NOMO-1 (cell line): ENCODE measurements around the gene FAM209B.
"Not testable (repeated sequence)": the region's sequence is repeated elsewhere in the genome, so short reads cannot be mapped to it uniquely, and the experiment has no call there.

Experiments used
- DNase-seq, 2 experiments: peaks; one replicate each; lab custom pipeline; 2025; ENCODE audit not compliant: unreplicated experiment in 2 of 2; lab: John Stamatoyannopoulos, UW

The FAM209B gene, protein sequence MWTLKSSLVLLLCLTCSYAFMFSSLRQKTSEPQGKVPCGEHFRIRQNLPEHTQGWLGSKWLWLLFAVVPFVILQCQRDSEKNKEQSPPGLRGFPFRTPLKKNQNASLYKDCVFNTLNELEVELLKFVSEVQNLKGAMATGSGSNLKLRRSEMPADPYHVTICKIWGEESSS

DNA sequence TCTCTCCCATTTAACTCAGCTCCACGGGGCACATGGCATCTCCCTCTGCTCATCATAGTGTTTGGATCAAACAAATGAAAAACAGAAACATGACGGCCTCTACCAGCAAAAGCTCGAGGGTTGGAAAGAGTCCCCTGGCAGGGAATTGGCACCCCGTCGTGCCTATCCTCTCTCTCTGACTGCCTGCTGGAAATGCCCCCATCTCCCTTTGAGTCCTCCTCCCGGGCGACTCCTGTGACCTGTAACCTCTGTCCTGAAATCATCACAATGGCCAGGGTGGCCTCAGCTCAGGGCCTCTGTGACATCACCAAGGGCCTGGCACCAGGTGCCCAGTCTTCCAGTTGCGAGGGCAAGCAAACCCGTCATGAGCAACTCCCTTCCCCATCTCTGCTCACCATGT lies at the start of gene FAM209B:
FAM209B (plus strand) TSS at position 301 of the 400 bp plus-strand sequence; CDS start at position 397, 96 bp downstream.
- not testable (repeated sequence) for DNase-seq

DNA sequence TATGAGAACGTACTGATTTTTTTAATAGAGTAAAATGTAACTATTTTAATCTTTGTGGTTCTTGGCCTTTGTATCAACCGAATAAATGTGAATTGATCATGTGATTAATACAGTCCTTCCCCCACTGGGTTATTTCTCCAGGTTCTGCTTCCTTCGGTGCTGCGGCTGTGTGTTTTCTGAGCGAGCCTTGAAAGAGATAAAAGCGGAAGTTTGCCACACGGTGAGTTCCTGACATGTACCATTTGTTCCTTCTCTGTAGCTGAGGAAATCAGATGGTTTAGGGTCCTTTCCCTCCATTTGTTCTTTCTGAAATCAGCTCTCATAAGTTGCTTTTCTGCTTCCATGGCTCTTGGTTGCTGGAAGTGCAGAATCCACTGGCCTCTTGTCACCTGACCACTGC lies 49.1 kb upstream of the FAM209B start:
- DNase-seq: peak; percentile 65 to 88

DNA sequence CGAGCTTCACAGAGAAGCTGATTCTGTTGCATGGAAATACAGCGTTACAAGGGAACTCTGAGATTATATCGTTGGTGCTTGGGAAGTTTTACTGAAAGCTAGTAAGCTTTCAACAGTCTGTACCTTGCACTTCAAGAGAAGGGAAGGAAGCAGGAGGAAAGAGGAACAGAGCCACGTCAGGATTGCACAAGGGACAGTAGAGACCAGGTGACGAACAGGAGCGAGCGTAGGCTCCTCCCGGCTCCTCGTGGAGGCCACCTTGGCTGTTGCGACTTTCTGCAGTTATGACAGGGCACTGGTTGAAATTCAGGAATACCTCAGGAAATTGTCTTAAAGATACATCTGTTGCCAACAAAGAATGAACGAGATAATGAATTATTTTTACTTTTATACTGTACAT lies 45.8 kb upstream of the FAM209B start:
- DNase-seq: peak; percentile 76 to 86

DNA sequence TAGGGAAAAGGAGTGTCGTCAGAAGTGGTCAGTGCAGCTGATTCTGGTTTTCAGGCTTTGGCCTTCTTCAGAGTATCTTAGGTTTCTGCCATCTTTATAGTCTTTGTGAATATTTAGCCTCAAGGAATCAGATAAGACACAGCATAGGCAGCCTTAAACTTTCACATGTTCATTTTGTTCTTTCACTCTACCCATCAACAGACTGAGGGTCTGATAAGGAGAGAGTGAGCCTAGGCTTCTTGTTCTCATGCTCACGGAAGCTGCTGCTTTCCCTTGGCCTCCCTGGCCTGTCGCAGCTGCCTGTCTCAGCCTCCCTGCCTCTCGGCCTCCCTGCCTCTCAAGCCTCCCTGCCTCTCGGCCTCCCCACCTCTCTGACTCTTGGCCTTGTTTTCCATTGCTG lies 44.5 kb upstream of the FAM209B start:
- DNase-seq: no peak

DNA sequence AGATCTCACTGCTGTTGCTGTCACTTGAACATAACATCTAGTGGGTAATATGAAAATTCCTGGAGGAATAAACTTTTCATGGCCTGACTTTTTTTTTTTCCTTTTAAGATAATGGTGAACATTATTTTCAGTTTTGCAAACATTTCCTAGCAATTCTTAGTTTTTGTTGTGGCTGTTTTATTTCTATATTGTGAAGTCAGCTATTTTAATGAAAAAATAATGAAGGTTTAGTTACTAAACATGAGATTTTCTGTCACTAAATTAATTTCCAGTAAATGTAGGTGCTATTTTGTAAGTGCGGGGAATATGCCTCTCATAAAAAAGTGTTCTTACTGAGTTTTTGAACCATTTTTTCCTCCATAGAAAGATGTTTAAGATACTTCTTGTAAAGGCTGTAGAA lies 31.9 kb upstream of the FAM209B start:
- no peak for DNase-seq

DNA sequence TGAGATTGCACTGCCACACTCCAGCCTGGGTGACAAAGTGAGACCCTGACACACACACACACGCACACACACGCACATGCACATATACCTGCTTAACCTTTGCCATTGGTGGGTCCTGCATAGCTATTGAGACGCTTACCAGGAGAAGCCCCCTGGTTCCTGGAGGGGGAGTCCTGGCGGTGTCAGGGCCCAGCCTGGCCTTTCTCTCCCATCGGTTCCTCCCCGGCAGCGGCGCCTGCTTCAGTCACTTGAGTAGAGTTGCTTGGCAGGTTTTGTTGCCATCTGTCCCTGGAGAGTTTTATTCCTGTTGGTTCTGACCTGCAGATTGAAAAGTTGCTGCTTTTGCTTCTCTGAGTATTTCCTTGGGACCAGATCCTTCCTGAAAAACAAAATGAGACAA lies 29.1 kb upstream of the FAM209B start:
- DNase-seq: no peak

DNA sequence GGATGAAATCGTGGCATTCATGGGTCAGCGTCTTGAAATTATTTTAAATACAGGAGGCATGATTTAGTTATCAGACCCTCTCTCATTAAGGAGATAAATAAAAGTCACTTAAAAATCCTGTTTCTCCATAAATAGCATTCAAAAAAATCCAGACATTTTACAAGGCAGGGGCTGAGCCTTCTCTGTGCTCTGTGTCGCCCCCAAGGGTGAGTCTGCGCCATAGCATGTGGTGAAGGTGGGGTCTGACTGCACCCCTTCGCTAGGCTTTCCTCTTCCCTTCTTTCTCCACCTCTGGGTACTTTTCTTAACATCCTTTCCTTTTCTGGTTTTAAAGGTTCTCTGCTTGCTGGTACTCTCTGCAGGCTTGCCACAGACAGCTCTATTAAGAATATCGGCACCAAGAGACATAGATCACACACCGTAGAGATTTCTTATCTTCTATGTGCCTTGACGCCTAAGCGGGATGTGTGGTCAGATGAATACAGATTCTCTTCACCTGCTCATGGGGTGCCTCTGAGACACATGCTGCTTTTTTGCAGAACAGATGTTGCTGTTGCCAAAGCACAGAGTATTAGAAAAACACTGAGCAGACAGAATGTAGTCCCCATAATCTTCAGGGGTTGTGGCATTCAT lies 28.6 kb upstream of the FAM209B start:
- peak in 1 of 2 experiments; percentile 2 for DNase-seq

DNA sequence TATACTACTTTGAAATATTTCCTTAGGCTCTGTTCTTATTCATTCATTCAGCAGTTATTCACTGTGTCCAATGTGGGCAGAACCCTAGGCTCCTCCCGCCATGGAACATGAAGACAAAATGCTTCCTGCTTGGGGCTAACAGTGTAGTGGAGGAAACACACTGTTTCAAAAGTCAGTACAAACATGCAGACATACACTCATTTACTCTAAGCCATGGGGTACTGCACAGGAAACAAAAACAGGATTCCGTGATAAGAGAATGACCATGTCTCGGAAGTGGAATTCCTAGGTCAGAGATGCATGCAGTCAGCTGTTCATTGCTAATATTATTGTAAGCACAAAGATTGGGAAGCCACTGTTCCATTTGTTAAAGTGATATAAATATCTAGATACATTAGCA lies 26.9 kb upstream of the FAM209B start:
- DNase-seq: no peak

DNA sequence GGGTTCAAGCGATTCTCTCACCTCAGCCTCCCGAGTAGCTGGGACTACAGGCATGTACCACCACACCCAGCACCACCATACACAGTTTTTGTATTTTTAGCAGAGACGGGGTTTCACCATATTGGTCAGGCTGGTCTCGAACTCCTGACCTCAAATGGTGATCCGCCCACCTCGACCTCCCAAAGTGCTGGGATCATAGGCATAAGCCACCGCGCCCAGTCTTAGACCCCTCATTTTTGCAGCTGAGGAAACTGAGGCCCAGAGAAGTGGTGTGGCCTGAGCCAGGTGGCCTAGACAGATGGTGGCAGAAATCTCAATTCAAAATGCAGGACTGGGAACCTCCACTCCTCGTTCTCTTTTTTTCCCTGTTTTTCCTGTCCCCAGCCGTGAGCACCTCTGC lies 21.1 kb upstream of the FAM209B start:
- no peak for DNase-seq

DNA sequence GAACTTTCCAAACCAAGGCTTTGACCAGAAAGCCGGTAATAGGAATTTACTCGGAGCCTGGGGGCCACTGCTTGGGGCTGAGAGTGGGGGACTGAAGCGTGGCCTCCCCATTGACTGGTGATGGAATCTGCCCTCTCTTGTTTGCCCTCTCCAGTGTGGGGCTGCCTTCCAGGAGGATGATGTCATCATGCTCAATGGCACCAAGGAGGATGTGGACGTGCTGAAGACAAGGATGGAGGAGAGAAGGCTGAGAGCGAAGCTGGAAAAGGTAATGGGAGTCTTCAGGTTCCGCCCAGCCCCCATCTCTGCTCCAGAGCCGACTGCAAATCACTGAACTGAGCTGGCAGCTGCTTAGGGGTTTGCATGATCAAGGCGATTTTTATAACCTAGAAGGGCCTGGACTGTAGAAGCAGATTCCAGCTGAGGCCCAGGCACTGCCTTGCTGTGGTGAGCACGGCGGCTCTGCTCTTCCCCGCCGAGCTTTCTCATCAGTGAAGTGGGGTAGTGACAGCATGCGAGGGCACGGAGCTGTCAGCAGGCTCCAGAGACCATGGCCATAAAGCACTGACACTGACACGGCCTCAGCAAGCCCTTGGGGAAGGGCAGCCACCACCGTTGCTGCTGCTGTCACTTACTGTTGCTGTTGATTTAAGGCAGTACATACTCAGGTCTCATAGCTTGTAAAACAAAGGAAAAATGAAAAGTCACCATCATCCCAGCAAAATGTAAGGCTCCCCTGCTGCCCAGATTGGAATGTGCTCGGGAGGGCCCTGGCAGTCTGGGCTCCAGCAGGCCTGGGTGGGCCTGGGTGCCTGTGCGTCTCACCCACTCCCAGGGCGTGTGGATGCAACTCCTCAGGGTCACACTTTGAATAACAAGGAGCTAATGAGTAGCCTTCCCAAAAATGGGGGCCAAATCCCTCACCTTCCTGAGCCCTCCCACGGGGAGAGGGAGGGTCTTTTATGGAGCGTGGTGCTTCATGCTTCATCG lies 19.6 kb upstream of the FAM209B start:
- DNase-seq: no peak

DNA sequence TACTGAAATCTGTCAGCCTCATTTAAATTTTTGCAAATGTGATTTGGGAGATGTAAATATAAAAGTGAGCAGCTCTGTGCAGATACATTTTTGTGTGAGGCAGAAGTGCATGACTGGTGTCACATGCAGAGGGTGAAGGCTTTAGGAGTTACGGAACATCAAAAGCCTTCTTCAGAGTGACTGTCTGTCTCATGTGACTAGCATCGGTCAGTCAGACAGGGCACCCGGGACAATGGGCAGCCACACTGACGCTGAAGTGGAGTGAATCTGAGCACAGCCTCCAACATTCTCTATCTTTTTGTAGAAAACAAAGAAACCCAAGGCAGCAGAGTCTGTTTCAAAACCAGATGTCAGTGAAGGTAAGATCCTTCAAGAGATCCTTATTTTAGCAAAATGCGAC lies 16.4 kb upstream of the FAM209B start:
- no peak for DNase-seq

DNA sequence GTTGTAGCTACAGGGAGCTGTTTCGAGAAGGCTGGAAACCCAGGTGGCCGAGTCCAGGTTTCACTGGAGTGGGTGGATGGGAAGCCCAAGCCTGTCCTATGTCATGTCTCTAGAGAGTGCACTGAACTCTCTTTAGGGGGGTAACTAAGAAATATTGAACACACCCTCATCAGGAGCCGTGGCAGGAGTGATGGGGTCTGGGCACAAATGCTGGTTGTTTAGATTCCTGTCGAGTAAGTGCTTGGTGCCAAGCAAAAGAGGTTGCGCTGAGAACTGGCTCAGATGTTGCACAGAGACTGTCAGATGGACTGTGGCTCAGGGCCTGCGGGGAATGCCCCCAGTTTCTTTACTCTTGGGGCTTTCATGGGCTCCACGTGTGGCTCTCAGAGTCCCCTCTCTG lies 15.8 kb upstream of the FAM209B start:
- no peak for DNase-seq

DNA sequence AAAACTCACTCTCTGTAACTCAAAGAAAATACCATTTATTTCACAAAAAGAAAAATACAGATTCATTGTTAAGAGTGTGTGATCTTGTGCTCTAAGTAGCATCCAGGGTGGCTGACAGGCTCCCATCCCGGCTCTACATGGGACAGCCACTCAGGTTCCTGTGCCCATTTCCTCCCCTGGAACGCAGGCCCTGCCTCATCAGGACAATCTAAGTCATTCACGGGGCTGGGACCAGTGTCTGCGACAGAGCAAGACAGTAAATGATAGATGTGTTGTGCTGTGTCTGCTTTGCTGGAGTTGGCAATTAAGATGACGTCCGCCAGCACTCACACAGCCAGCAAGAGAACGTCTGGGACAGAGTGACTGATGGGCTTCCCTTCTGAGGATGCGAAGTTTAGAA lies 15.4 kb upstream of the FAM209B start:
- DNase-seq: no peak

DNA sequence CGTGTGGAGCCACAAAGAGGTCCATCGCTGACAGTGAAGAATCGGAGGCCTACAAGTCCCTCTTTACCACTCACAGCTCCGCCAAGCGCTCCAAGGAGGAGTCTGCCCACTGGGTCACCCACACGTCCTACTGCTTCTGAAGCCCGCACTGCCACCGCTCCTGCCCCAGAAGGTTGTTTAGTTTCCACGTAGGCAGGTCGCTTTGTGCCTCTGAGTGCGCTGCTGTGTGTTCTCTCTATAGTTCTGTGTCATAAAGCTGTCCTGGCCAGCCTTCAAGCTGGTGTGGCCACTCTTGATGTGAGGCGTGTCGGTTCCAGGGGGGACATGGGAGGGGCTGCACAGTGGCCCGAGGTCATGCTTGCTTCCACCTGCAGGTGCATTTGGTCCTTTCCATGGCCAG lies 14.9 kb upstream of the FAM209B start:
- no peak for DNase-seq

DNA sequence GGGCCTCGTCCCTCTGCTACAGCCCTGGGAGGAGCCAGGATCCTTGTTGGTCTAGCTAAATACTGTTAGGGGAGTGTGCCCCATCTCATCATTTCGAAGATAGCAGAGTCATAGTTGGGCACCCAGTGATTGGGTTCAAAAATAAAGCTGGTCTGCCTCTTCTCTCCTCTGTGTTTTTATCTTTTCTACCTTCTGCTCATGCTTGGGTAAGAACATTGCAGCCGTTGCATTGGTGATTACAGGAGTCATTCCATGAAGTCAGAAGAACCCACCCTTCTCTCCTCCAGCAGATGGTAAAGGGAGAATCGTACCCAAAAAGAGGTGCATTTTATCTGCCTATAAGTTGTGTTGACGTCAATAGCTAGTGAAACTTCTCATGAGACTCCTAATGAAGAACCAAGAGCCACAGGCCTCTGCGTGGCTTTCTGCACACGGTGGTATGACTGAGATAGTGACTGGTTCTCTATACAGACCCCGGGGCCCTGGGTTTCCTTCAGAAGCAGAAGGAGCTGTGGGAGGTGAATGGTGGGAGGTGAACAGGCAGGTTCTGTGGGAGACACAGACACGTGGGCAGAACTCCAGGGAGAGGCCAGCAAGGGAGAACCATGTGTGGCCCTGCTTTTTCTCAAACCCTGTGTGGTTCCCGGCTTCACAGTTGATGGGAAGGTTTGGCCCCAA lies 14.2 kb upstream of the FAM209B start:
- DNase-seq: no peak

DNA sequence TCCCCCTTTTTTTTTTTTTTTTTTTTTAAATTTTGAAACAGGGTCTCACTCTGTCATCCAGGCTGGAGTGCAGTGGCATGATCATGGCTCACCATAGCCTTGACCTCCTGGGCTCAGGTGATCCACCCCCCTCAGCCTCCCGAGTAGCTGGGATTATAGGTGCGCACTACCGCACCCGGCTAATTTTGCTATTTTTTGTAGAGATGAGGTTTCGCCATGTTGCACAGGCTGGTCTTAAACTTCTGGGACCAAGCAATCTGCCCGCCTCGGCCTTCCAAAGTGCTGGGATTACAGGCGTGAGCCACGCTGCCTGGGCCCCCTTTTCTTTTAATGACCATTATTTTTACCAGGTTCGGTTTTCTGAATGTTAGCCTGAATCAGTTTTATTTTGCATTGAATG lies 13.5 kb upstream of the FAM209B start:
- DNase-seq: no peak

DNA sequence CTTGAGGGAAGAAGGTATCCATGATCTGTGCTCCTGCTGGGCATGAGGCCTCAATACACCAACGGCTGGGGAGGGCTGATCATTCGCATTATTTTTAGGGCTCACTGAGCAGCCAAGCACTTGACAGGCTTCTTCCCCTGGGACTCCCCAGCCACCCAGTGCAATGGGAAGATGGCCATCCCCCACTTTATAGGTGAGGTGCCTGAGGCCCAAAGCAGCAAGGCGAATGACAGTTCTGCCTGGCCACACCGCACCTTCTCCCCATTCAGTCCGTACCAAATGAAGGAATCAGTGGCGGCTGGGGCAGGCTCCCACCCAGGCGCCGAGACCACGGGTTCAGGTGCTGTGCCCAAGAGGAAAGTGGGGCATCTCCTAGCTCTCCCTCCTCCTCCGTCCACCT lies 12.9 kb upstream of the FAM209B start:
- DNase-seq: no peak

DNA sequence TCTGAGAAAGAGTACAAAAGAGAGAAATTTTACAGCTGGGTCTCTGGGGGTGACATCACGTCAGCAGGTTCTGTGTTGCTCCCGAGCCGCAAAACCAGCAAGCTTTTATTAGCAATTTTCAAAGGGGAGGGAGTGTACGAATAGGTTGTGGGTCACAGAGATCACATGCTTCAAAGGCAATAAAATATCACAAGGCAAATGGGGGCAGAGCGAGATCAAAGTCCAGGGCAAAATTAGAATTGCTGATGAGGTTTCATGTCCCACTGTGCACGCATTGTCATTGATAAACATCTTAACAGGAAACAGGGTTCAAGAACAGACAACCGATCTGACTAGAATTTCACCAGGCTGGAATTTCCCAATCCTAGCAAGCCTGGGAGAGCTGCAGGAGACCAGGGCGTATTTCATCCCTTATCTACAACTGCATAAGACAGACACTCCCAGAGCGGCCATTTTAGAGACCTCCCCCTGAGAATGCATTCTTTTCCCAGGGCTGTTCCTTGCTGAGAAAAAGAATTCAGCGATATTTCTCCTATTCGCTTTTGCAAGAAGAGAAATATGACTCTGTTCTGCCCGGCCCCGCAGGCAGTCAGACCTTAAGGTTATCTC lies 12.2 kb upstream of the FAM209B start:
- not testable (repeated sequence) for DNase-seq

DNA sequence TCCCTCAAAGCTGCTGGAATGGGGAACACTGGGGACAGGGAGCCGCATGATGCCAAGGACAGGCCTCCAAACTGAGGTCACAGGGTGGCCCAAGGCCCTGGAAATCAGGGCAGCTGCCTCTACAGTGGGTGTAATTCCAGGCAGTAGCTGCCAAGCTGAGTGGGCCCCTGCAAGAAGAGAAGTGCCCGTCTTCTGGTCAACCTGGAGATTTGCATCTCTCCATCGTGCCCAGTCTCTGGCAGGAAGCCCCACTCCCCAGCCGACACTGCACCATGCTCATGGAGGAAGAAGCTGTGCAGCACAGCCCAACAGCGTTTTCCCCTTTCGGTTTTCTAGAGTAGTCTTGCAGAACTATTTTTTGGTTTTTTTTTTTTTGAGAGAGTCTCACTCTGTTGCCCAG lies 10.7 kb upstream of the FAM209B start:
- no peak for DNase-seq

DNA sequence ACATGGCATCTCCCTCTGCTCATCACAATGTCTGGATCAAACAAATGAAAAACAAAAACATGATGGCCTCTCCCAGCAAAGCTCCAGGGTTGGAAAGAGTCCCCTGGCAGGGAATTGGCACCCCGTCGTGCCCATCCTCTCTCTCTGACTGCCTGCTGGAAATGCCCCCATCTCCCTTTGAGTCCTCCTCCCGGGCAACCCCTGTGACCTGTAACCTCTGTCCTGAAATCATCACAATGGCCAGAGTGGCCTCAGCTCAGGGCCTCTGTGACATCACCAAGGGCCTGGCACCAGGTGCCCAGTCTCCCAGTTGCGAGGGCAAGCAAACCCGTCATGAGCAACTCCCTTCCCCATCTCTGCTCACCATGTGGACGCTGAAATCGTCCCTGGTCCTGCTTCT lies 8.6 kb upstream of the FAM209B start, which contains the start of gene FAM209A:
FAM209A (plus strand) TSS at position 301 of the 400 bp plus-strand sequence; CDS start at position 366, 65 bp downstream.
- not testable (repeated sequence) for DNase-seq

DNA sequence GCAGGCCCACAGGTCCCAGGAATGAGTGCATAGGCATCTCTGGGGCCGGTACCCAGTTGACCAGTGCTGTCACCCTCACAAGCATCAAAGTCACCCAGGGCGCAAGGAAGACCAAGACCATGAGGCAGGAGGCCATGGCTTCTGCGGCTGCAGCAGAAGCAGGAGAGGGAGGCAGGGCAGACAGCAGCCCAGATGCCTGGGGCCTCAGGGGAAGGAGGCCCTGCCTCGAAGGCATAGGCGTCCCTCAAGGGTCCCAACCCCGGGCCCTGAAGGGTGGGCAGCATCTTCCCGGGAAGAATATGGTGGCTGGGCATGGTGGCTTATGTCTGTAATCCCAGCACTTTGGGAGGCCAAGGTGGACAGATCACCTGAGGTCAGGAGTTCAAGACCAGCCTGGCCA lies 5.5 kb upstream of the FAM209B start:
- DNase-seq: no peak
